Right hindlimb (tissue), 1 donor: ENCODE results near the gene NDUFA11.

ENCODE experiments used
- DNase-seq: peaks from one replicate; pipeline ENCODE4 v3.0.0-alpha.2; 2018

Gene NDUFA11

DNA sequence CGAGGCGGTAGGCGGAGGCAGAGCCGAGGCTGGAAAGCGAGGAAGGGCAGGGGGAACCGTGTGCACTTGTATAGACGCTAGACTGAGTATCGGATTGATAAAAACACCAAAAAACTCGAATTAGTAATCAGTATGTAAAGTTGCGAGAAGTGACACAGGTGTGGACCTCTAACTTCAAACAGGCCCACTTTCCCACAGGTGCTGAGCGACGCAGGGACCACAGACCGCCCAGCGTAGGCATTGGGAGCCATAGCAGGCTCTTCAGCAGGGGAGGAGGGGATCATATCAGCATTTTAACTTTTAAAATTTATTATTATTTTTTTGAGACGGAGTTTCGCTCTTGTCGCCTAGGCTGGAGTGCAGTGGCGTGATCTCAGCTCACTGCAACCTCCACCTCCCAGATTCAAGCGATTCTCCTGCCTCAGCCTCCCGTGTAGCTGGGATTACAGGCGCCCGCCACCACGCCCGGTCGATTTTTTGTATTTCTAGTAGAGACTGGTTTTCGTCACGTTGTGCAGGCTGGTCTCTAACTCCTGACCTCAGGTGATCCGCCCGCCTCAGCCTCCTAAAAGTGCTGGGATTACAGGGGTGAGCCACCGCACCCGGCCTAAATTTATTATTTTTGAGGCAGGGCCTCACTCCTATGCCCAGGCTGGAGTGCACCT, 1.7 kb upstream of the NDUFA11 start:
- DNase-seq: no peak

GRCh38 chr19:5904352-5905113, 943 bp upstream of the NDUFA11 start, which contains the start of gene VMAC:
Gene VMAC (plus strand): TSS chr19:5904872. CDS start chr19:5904891, 19 bp downstream.
- peak; percentile 100 for DNase-seq

DNA sequence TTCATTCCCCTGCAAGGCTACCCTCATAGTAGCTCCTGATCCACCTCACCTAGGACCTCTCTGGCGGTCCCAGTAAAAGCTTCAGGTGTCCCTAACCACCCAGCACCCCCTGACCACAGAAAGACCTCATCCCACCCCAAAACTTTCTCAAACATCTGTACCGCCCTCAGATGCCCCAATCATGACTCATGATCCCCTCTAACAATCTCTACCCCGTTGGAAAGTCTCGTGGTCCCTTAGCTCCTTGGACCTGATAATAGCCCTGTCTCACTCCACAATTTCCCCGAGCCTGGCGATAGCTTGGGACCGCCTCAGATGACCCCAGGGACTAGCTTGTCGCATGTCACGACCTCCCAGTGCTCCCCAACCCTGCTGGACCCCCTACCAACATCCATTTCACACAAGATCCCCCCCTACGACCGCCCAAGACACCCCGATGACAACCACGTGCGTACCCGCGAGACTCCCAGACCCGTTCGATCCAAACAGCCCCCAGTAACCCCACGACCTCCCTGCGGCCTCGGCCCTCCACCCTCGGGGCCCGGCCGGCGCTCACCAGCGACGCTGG, 450 bp downstream of the NDUFA11 start:
- DNase-seq: peak; percentile 22

DNA sequence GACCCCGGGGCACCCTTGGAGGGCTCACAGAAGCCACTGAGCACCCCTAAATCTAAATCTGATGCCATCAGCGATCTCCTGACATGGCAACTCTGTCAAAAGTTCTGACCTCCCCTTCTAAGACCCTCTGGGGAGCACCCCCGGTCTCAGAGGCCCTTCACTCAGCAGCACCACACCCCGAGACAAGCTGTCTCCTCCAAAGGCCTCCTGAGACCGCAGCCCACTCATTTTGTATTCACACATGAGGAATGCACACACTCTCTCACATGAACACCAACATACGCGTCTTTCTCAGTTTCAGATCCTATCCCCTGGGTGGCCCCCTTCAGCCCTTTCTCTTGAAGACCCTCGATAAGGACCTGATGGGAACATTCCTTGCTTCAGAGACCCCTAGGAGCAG, 2.6 kb downstream of the NDUFA11 start:
- DNase-seq: no peak

DNA sequence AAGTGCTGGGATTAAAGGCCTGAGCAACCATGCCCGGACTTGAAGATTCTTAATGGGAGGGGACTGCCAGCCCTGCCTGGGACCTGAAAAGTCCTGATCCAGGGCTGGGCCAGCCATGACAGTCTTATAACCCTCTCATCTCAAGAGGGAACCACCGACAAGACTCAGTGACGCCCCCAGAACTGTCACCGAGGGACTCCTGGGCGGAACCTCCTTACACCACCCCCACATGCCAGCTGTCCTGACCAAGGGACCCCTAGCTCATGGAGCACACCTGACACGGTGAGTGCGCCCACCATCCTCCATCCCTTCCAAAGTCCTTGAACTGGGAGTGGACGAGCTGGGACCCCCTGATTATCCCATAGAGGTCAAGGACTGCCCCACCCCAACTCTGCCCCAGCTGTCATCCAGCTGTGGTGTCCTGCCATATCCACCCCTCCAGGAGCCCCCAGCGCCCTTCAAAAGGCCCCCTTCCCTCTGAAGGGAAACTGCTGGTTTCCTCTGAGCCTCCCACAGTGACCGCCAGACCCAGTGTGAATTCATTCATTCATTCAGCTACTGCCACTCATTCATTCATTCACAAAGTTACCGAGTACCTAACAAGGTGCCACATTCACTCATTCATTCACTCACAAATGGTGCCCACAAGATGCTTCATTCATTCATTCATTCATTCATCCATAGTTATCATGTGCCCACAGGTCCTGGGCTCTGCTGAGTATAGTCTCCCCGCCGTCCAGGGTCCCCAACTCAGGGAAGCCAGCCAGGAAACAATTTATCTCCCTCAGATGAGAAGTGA, 3.7 kb downstream of the NDUFA11 start:
- DNase-seq: no peak

DNA sequence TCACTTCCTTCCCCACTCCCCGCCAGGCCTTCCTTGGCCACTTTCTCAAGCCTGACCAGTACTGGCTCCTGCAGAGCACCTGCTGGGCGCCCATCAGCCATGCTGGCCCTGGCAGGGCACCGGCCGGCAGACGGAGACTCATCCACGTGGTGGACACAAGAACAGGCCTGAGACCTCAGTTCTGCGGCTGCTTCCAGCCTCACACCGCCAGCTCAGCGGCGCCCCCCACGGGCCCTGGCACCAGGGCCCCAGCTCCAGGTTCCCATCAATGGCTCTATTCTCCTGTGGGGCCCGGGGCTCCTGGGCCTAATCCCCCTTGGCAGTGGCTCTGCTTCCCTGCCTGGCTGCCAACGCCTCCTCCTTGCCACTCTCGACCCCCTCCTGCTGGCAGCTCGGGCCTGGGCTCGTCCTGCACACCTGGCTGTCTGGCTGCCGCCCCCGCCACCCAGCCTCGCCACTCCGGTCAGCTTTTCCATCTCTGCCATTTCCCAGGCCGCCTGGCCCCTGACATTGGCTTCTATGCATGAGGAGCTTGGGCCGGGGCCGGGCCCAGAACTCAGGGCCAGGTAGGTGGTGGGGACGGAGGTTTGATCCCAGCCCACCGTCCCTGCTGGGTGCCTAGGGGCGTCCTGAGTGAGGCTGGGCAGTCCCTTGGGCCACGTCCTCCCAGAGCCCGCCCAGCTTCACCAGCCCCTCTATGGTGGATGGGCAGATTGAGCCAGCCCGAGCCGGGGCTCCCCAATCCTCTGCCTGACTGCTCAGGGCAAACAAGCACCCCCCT, 6.2 kb downstream of the NDUFA11 start:
- peak; percentile 13 for DNase-seq

GRCh38 chr19:5896365-5897076, 7.1 kb downstream of the NDUFA11 start:
- DNase-seq: peak; percentile 17

- DNase-seq: no peak
These were observed 7.7 kb downstream of the NDUFA11 start for GRCh38 chr19:5895890-5896289.

GRCh38 chr19:5895409-5895808, 8.2 kb downstream of the NDUFA11 start:
- peak; percentile 17 for DNase-seq

DNA sequence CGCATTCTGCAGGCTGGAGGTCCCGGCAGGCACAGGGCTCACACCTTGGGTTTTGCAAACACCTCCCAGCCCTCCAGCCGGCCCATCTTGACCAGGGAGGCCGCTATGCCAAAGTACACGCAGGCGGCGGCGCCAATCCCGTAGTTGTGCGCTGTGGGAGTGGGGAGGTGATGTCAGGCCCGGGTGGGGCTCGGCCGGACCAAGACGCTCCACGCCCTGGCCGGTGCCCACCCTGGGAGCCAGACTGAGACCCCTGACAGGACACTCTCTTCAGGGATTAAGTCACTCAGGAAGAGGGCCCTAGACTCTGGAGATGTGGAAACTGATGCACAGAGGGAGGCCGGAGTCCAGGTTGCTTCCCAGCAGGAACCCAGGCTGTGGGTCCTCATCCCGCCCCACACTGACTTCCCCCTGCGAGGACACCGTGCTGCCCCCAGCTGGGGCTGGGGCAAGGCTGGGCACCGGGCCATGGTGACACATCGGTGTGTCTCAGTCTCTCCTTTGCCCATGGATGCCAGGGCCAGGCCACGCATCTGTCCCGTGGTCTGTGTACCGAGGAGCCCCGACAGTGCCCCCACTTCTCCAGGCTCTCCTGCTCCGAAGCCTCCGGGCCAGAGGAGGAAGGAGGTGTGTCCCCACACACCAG, 8.8 kb downstream of the NDUFA11 start:
- peak; percentile 24 for DNase-seq

DNA sequence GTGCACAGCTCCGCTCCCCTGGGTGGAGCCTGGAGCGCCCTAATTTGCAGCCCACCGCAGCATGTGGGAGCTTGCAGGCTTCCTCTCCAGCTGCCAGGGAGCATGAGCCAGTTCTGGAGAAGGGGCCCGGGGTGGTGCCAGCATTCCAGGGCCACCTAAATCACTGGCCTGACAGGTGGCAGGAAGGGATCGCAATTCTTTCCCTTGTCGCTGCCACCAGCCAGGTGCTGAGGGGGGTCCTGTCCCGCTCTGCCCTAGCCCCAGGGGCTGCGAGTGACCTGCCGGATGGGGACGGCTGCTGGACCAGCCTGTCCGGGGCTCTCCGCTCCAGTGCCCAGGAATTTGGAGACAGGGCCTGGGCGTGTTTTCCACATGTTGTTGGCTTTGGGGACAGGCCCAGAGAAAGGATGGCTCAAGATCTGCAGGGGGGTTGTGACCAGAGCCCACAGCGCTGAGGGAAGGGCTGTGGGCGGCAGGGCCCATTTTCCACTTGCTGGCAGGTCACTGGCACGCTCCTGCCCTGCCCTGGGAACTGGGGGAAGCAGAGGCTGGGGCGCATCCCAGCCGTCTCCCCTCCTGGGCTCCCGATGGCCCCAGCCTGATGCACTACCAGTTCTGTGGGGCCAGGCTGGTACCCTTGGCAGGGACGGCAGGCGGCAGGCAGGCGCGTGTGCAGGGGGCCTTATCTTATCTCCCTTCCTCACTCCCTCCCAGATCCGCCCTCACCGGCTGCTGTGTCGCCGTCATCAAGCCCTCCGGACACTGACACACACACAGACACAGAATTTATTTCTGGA, 9.5 kb downstream of the NDUFA11 start:
- DNase-seq: peak; percentile 52

DNA sequence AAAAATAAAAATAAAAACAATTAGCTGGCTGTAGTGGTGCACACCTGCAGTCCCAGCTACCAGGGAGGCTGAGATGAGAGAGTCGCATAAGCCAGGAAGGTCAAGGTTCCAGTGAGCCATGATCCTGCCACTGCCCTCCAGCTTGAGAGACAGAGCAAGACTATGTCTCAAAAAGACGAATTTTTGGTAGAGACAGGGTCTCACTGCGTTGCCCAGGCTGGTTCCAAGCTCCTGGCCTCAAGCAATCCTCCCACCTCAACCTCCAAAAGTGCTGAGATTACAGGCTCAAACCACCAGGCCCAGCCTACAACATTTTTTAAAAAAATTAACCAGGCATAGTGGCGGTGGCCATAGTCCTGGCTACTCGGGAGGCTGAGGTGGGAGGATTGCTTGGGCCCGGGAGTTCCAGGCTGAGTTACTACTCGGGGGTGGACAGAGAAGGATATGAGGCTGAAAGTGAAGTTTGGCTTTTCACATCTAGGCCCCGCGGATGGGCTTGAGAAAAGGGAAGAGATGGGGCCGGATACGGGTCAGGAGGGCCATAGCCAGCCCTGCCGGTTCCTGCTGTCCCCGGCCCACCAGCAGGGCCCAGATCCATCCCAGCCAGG, 10.2 kb downstream of the NDUFA11 start:
- no peak for DNase-seq

DNA sequence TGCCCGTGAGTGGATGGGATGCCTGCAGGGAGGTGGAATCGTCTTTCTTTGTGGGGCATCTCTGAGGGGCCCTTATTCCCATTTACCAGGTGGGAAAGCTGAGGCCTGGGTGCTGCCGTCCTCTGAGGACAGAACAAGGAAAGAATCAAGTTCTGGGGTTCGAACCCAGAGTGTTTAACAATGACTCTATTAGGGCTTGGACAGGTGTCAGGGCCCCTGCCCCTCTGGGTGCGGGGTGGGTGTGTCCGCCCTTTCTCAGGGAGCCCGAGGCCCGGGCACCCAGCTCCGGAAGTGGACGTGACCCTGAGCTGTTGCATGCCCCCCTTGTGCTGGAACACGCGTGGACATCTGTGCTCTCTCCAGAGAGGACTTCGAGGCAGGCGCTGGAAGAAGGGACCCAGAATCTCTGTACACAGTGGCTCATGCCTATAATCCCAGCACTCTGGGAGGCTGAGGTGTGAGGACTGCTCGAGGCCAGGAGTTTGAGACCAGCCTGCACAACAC, 10.8 kb downstream of the NDUFA11 start:
- peak; percentile 25 for DNase-seq

GRCh38 chr19:5891938-5892771, 11.4 kb downstream of the NDUFA11 start:
- peak; percentile 63 for DNase-seq

- no peak for DNase-seq
These were observed 12.0 kb downstream of the NDUFA11 start for GRCh38 chr19:5891572-5891937.

DNA sequence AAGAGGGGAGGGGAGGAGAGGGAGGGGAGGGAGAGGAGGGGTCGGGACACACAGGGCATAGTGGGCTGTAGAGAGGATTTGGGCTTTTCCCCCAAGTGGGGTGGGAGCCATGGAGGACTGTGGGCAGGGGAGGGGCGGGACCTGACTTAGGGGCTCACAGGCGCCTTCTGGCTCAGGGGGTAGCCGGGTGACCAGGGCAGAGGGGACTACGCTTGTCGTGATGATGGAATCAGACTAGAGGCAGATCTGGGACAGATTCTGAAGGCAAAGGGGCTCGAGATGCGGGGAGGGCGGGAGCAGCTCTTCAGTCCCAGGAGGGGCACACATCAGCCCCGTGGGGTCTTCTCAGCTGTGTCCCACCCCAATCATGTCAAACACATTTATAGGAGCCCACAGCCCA, 13.5 kb downstream of the NDUFA11 start:
- peak; percentile 18 for DNase-seq

- peak; percentile 21 for DNase-seq
These were observed 14.2 kb downstream of the NDUFA11 start for GRCh38 chr19:5889288-5889971.
